GM12878 (cell line): ENCODE data around the gene MMAA. TPM values are rescaled to one million over a fixed set of nuclear protein-coding genes. Genes with fewer than 3 reads are reported as not detected.

Source experiments
- polyA plus RNA-seq, 11 experiments: library from polyadenylated mRNA; depleted of rRNA in 4 of 11; unstranded in 6 of 11; stranded (reverse) in 5 of 11; fragments of >200 nt; fragmentation: Nextera tagmentation in 4 of 11; fragmentation: Illumina TruSeq in 1 of 11; extraction: Ambion mirVana in 4 of 11; extraction: Trizol in 1 of 11; gene quantifications; 1 replicate in 1 of 11; 2 replicates in 10 of 11; pipeline versions ENCODE4 v1.2.1 to v1.2.3, GENCODE V29; 2011 to 2016; ENCODE audit warnings: inconsistent platforms in 2 of 11, missing spikeins in 2 of 11, low read depth in 1 of 11
- total RNA-seq, 4 experiments: library from RNA; depleted of rRNA in 3 of 4; stranded (reverse); fragments of >200 nt in 3 of 4; fragmentation: Illumina TruSeq in 1 of 4; extraction: Trizol in 1 of 4; gene quantifications; 2 replicates each; pipeline versions ENCODE4 v1.2.1 to v1.2.3, GENCODE V29; 2013 to 2021
- TF ChIP-seq, protein P1 (sequence below): fragments of 450-650 bp; IDR thresholded peaks from 2 replicates; pipeline ENCODE4 v1.6.1; 2017; ENCODE audit warnings: mild to moderate bottlenecking, moderate library complexity
- TF ChIP-seq, protein P2 (sequence below): fragments of 450-650 bp; IDR thresholded peaks from 2 replicates; pipeline ENCODE4 v1.6.1; 2017; ENCODE audit warnings: mild to moderate bottlenecking, moderate library complexity

MMAA gene
- total and polyA plus RNA-seq, 10 of the 15 experiments (the other 5 are each of a cell fraction or from before 2014, with no cell fraction given) = 4.5 to 22.6 (median 11.8) TPM

DNA sequence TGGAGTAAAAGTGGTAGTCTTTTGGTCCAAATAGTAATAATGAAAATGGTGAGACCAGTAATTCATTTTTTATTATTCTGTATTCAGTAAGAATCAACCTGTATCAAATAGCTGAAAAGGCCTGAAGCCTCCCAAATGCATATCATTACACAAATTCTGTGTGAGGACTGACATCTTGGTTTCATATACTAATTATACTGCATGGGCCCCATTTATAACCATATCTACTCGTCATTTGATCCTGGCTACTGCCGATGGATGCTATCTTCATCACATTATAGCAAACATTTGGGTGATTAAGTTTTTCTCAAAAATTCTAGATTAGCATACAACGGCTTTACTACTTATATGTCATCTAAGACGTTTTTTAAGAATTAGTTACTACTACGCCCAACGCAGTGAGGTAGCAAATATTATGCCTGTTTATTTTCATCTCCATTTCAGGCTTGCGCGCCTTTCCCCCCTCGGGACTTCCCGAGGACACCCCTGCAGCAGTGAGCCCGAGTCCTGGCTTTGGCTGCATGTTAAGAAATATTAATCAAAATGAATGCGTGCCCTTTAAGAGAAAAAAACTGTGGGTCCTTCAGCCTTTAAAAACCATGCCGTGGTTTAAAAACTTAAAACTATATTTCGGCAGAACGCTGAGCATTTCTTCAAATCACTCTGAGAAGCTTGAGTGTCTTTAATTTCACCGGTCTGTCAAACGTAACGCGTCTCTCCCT lies 814 bp upstream of the MMAA start (continued):
- TF ChIP-seq, protein P1, sequence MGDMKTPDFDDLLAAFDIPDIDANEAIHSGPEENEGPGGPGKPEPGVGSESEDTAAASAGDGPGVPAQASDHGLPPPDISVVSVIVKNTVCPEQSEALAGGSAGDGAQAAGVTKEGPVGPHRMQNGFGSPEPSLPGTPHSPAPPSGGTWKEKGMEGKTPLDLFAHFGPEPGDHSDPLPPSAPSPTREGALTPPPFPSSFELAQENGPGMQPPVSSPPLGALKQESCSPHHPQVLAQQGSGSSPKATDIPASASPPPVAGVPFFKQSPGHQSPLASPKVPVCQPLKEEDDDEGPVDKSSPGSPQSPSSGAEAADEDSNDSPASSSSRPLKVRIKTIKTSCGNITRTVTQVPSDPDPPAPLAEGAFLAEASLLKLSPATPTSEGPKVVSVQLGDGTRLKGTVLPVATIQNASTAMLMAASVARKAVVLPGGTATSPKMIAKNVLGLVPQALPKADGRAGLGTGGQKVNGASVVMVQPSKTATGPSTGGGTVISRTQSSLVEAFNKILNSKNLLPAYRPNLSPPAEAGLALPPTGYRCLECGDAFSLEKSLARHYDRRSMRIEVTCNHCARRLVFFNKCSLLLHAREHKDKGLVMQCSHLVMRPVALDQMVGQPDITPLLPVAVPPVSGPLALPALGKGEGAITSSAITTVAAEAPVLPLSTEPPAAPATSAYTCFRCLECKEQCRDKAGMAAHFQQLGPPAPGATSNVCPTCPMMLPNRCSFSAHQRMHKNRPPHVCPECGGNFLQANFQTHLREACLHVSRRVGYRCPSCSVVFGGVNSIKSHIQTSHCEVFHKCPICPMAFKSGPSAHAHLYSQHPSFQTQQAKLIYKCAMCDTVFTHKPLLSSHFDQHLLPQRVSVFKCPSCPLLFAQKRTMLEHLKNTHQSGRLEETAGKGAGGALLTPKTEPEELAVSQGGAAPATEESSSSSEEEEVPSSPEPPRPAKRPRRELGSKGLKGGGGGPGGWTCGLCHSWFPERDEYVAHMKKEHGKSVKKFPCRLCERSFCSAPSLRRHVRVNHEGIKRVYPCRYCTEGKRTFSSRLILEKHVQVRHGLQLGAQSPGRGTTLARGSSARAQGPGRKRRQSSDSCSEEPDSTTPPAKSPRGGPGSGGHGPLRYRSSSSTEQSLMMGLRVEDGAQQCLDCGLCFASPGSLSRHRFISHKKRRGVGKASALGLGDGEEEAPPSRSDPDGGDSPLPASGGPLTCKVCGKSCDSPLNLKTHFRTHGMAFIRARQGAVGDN = no peak
- TF ChIP-seq, protein P2, sequence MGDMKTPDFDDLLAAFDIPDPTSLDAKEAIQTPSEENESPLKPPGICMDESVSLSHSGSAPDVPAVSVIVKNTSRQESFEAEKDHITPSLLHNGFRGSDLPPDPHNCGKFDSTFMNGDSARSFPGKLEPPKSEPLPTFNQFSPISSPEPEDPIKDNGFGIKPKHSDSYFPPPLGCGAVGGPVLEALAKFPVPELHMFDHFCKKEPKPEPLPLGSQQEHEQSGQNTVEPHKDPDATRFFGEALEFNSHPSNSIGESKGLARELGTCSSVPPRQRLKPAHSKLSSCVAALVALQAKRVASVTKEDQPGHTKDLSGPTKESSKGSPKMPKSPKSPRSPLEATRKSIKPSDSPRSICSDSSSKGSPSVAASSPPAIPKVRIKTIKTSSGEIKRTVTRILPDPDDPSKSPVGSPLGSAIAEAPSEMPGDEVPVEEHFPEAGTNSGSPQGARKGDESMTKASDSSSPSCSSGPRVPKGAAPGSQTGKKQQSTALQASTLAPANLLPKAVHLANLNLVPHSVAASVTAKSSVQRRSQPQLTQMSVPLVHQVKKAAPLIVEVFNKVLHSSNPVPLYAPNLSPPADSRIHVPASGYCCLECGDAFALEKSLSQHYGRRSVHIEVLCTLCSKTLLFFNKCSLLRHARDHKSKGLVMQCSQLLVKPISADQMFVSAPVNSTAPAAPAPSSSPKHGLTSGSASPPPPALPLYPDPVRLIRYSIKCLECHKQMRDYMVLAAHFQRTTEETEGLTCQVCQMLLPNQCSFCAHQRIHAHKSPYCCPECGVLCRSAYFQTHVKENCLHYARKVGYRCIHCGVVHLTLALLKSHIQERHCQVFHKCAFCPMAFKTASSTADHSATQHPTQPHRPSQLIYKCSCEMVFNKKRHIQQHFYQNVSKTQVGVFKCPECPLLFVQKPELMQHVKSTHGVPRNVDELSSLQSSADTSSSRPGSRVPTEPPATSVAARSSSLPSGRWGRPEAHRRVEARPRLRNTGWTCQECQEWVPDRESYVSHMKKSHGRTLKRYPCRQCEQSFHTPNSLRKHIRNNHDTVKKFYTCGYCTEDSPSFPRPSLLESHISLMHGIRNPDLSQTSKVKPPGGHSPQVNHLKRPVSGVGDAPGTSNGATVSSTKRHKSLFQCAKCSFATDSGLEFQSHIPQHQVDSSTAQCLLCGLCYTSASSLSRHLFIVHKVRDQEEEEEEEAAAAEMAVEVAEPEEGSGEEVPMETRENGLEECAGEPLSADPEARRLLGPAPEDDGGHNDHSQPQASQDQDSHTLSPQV = 0 out of 2 replicates have a peak, but pooled peaks have one; percentile 11
